CD14-positive monocyte (primary cell): ENCODE results near the gene SH3BP4. TPM values are rescaled to one million over a fixed set of nuclear protein-coding genes. Genes with fewer than 3 reads are reported as not detected.

Experiments used
- DNase-seq, 3 donors: peaks; one replicate each; pipeline ENCODE4 v3.0.0-alpha.2; 2011 to 2022
- H2AFZ ChIP-seq: 2 replicates; pipeline ENCODE4 v1.6.0; 2012; ENCODE audit warnings: mild to moderate bottlenecking, low read depth, low read length, inconsistent platforms; ENCODE audit not compliant: insufficient read depth, poor library complexity, severe bottlenecking
- H3K27ac ChIP-seq, 2 donors: 1 replicate in 1 of 2; 2 replicates in 1 of 2; pipeline ENCODE4 v1.5.1; 2012 to 2013; ENCODE audit warnings: low read length in 2 of 2, control low read depth in 1 of 2, inconsistent platforms in 1 of 2, low read depth in 1 of 2, mild to moderate bottlenecking in 1 of 2
- H3K27me3 ChIP-seq, 2 donors: one replicate each; pipeline versions ENCODE4 v1.6.0 to v1.6.1; 2011 to 2013; ENCODE audit warnings: low read length in 2 of 2; ENCODE audit not compliant: control insufficient read depth in 2 of 2, insufficient read depth in 2 of 2
- H3K36me3 ChIP-seq, 2 donors: replicated peaks in 1 of 2; 1 replicate in 1 of 2; 2 replicates in 1 of 2; pipeline versions ENCODE4 v1.5.1 to v1.6.1; 2012 to 2013; ENCODE audit warnings: low read length in 2 of 2, control low read depth in 1 of 2, inconsistent platforms in 1 of 2, mild to moderate bottlenecking in 1 of 2; ENCODE audit not compliant: insufficient read depth in 2 of 2, control insufficient read depth in 1 of 2
- H3K4me1 ChIP-seq, 2 donors: 1 replicate in 1 of 2; 2 replicates in 1 of 2; pipeline versions ENCODE4 v1.5.1 to v1.6.1; 2012 to 2013; ENCODE audit warnings: low read length in 2 of 2, control low read depth in 1 of 2, inconsistent platforms in 1 of 2, mild to moderate bottlenecking in 1 of 2, moderate library complexity in 1 of 2; ENCODE audit not compliant: insufficient read depth in 2 of 2, control insufficient read depth in 1 of 2
- H3K4me2 ChIP-seq: replicated peaks from 2 replicates; pipeline ENCODE3; 2012; ENCODE audit warnings: low read length, moderate library complexity, mild to moderate bottlenecking; ENCODE audit not compliant: poor library complexity, severe bottlenecking; ENCODE audit errors: extremely low read depth
- H3K4me3 ChIP-seq, 3 experiments: fragments of 200-600 bp in 1 of 3; sonication (generic) in 1 of 3; replicated peaks in 1 of 3; 1 replicate in 2 of 3; 2 replicates in 1 of 3; pipeline ENCODE4 v1.5.1; 2011 to 2013; ENCODE audit warnings: low read length in 3 of 3, mild to moderate bottlenecking in 3 of 3, control low read depth in 2 of 3, low read depth in 2 of 3, inconsistent platforms in 1 of 3, moderate library complexity in 1 of 3
- H3K79me2 ChIP-seq: 2 replicates; pipeline ENCODE4 v1.6.0; 2012; ENCODE audit warnings: mild to moderate bottlenecking, control low read depth, inconsistent platforms, low read length, moderate library complexity; ENCODE audit not compliant: insufficient read depth
- H3K9ac ChIP-seq: 2 replicates; pipeline ENCODE4 v1.6.0; 2017; ENCODE audit warnings: low read length, mild to moderate bottlenecking; ENCODE audit not compliant: insufficient read depth, poor library complexity, severe bottlenecking
- H3K9me3 ChIP-seq, 2 donors: replicated peaks in 1 of 2; 1 replicate in 1 of 2; 2 replicates in 1 of 2; pipeline versions ENCODE4 v1.5.1 to v1.6.1; 2012 to 2013; ENCODE audit warnings: low read length in 2 of 2, control low read depth in 1 of 2; ENCODE audit not compliant: control insufficient read depth in 1 of 2, insufficient read depth in 1 of 2
- H4K20me1 ChIP-seq: 2 replicates; pipeline ENCODE4 v1.6.0; 2012; ENCODE audit warnings: mild to moderate bottlenecking, low read length, control low read depth, moderate library complexity; ENCODE audit not compliant: insufficient read depth
- H3K27ac Mint-ChIP-seq, 7 donors: one replicate each; pipeline ENCODE4 v1.8.0; 2020; ENCODE audit warnings: mild to moderate bottlenecking in 7 of 7, mixed read lengths in 7 of 7, moderate library complexity in 6 of 7, inconsistent platforms in 2 of 7
- H3K27me3 Mint-ChIP-seq, 3 donors: one replicate each; pipeline ENCODE4 v1.8.0; 2021 to 2022; ENCODE audit warnings: low read depth in 3 of 3, mild to moderate bottlenecking in 3 of 3, mixed read lengths in 3 of 3, moderate library complexity in 3 of 3, inconsistent platforms in 1 of 3
- H3K36me3 Mint-ChIP-seq, 2 donors: one replicate each; pipeline ENCODE4 v1.8.0; 2020; ENCODE audit warnings: mixed read lengths in 2 of 2, inconsistent platforms in 1 of 2, mild to moderate bottlenecking in 1 of 2
- H3K4me1 Mint-ChIP-seq: one replicate; pipeline ENCODE4 v1.8.0; 2020; ENCODE audit warnings: mild to moderate bottlenecking, mixed read lengths
- H3K4me3 Mint-ChIP-seq, 2 donors: one replicate each; pipeline ENCODE4 v1.8.0; 2020; ENCODE audit warnings: mild to moderate bottlenecking in 2 of 2, mixed read lengths in 2 of 2, moderate library complexity in 1 of 2
- H3K9me3 Mint-ChIP-seq, 7 donors: one replicate each; pipeline ENCODE4 v1.8.0; 2020 to 2022; ENCODE audit warnings: mixed read lengths in 7 of 7, mild to moderate bottlenecking in 6 of 7, moderate library complexity in 6 of 7, inconsistent platforms in 2 of 7
- WGBS: methylation state at CpG from one replicate; pipeline ENCODE4 v1.1.5; 2013; ENCODE audit warnings: missing lambda C conversion rate; ENCODE audit not compliant: insufficient coverage; 5-methylcytosine and 5-hydroxymethylcytosine counted together
- intact Hi-C, 2 donors: fragments of 100-400 bp; cut with micrococcal nuclease; formaldehyde crosslinking; loops; one replicate each; pipeline versions ENCODE4 v1.15.0 to v1.15.1; 2023
- polyA plus RNA-seq, 3 donors: library from polyadenylated mRNA; depleted of rRNA in 1 of 3; unstranded in 2 of 3; stranded (reverse) in 1 of 3; fragments of 300-500 nt in 2 of 3; fragments of >200 nt in 1 of 3; fragmentation: Illumina TruSeq in 2 of 3; gene quantifications; 1 replicate in 2 of 3; 2 replicates in 1 of 3; pipeline ENCODE4 v1.2.3, GENCODE V29; 2012 to 2021
- TF ChIP-seq, protein P1 (sequence below): fragments of 200-600 bp; IDR thresholded peaks from one replicate; pipeline ENCODE4 v1.8.0; 2022; ENCODE audit warnings: antibody characterized with exemption, mild to moderate bottlenecking

SH3BP4 gene
- polyA plus RNA-seq, 3 donors, result 0.66 to 1.6 (median 1.3) TPM

DNA sequence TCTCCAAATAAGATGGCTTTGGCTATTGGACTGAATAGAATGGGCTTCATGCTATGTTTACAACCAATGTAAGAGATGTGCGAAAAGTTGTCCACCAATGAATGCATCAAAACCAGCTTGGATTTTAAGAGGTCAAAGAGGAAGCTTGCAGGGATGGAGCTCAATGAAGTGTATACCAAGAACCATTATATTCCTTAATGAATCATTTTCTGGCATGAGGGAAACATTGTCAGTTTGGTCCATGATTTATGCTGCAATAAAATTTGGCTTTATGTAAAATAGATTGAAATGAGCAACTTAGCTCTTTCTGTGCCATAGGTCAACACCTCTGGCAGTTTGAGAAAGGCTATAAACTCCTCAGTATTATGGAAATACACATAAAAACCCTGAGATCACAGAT is 107.3 kb downstream of the SH3BP4 start:
- Histone ChIP-seq H3K9ac (no peak overlapping the region), H4K20me1 (no peaks in the 10 kb centered on the region), H3K4me3 (no peak overlapping the region), H2AFZ (no peak overlapping the region), H3K27ac (no peak overlapping the region), H3K27me3 (no peaks in the 10 kb centered on the region), H3K36me3 (no peaks in the 10 kb centered on the region), H3K9me3 (no peaks in the 10 kb centered on the region), H3K4me2 (no peak overlapping the region), H3K79me2 (no peaks in the 10 kb centered on the region), H3K4me1 (peaks cover 17% of the 10 kb centered on the region in 2 donors)
- no CpG with 5 or more reads among the region's 1 CpG for WGBS
- no peak for DNase-seq
- TF ChIP-seq, protein P1, sequence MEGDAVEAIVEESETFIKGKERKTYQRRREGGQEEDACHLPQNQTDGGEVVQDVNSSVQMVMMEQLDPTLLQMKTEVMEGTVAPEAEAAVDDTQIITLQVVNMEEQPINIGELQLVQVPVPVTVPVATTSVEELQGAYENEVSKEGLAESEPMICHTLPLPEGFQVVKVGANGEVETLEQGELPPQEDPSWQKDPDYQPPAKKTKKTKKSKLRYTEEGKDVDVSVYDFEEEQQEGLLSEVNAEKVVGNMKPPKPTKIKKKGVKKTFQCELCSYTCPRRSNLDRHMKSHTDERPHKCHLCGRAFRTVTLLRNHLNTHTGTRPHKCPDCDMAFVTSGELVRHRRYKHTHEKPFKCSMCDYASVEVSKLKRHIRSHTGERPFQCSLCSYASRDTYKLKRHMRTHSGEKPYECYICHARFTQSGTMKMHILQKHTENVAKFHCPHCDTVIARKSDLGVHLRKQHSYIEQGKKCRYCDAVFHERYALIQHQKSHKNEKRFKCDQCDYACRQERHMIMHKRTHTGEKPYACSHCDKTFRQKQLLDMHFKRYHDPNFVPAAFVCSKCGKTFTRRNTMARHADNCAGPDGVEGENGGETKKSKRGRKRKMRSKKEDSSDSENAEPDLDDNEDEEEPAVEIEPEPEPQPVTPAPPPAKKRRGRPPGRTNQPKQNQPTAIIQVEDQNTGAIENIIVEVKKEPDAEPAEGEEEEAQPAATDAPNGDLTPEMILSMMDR, result no peak
- Mint-ChIP-seq H3K27me3 (peaks cover 6 to 8% (median 8%) of the 10 kb centered on the region in 3 donors), H3K27ac (no peak overlapping the region), H3K9me3 (peaks cover 0 to 2% (median 0%) of the 10 kb centered on the region in 7 donors), H3K4me3 (no peak overlapping the region), H3K4me1 (peaks cover 21% of the 10 kb centered on the region), H3K36me3 (no peaks in the 10 kb centered on the region)
- intact Hi-C loops, result loop anchor here in 1 of 2 donors (5.0 kb wide), 1 partner anchor 67 kb away; no protein-coding TSS in a partner anchor

GRCh38 chr2:235061656-235062055 is 109.8 kb downstream of the SH3BP4 start:
- no peak for DNase-seq
- WGBS, result 96% methylated on average over 10 of the region's 10 CpGs
- Mint-ChIP-seq H3K4me3 (no peak overlapping the region), H3K27ac (peak overlapping the region in 1 of 7 donors; percentile 15), H3K27me3 (peaks cover 4 to 12% (median 11%) of the 10 kb centered on the region in 3 donors), H3K9me3 (peaks cover 0 to 2% (median 0%) of the 10 kb centered on the region in 7 donors), H3K4me1 (no peaks in the 10 kb centered on the region), H3K36me3 (no peaks in the 10 kb centered on the region)
- Histone ChIP-seq H3K79me2 (no peaks in the 10 kb centered on the region), H3K36me3 (no peaks in the 10 kb centered on the region), H2AFZ (no peak overlapping the region), H3K9ac (no peak overlapping the region), H3K9me3 (no peaks in the 10 kb centered on the region), H3K27ac (no peak overlapping the region), H3K4me2 (no peak overlapping the region), H3K4me3 (no peak overlapping the region), H3K4me1 (no peaks in the 10 kb centered on the region), H3K27me3 (no peaks in the 10 kb centered on the region), H4K20me1 (no peaks in the 10 kb centered on the region)
- intact Hi-C loops, result no loop called here
- TF ChIP-seq, protein P1, result no peak
